Gastroesophageal sphincter (tissue), 3 donors: ENCODE results near the gene HMGXB3.

Source experiments
- POLR2A ChIP-seq, 2 donors: fragments of 450-650 bp; IDR thresholded peaks; one replicate each; pipeline ENCODE4 v1.6.1; 2017; ENCODE audit warnings: antibody characterized with exemption in 2 of 2, mild to moderate bottlenecking in 2 of 2, moderate library complexity in 1 of 2
- POLR2AphosphoS5 ChIP-seq: sonication (generic); formaldehyde crosslinking; IDR thresholded peaks from one replicate; pipeline ENCODE4 v1.6.1; 2017; ENCODE audit warnings: antibody characterized with exemption
- TF ChIP-seq, protein P1 (sequence below), 4 experiments: fragments of 200-600 bp in 2 of 4; fragments of 450-650 bp in 2 of 4; sonication (generic) in 1 of 4; IDR thresholded peaks; one replicate each; pipeline ENCODE4 v1.5.1; 2017 to 2019; ENCODE audit warnings: antibody characterized with exemption in 4 of 4, mild to moderate bottlenecking in 2 of 4, moderate library complexity in 2 of 4

DNA sequence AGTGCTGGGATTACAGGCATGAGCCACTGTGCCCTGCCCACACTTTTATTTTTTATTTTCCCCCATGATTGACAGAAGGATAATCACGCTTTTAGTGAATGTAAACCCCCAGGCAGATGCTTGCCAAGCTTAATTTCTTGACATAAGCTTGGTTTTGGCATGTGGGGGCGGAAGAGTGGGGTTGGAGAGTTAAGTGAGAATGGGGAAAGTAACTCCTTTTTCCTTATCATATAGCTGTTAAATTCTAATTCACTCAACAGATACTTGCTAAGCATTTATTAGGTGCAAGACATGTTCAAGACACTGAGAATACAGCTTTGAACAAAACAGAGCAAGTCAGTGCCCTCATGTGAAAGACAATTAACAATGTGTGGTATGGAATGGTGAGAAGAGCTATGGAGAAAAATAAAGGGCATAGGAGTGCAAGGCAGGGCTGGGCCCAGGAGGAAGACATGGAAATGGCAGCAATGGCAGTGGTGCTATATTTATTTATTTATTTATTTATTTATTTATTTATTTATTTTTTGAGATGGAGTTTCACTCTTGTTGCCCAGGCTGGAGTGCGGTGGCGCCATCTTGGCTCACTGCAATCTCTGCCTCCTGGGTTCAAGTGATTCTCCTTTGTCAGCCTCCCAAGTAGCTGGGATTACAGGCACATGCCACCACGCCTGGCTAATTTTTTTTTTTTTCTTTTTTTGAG, 37.8 kb upstream of the HMGXB3 start:
- TF ChIP-seq, protein P1, sequence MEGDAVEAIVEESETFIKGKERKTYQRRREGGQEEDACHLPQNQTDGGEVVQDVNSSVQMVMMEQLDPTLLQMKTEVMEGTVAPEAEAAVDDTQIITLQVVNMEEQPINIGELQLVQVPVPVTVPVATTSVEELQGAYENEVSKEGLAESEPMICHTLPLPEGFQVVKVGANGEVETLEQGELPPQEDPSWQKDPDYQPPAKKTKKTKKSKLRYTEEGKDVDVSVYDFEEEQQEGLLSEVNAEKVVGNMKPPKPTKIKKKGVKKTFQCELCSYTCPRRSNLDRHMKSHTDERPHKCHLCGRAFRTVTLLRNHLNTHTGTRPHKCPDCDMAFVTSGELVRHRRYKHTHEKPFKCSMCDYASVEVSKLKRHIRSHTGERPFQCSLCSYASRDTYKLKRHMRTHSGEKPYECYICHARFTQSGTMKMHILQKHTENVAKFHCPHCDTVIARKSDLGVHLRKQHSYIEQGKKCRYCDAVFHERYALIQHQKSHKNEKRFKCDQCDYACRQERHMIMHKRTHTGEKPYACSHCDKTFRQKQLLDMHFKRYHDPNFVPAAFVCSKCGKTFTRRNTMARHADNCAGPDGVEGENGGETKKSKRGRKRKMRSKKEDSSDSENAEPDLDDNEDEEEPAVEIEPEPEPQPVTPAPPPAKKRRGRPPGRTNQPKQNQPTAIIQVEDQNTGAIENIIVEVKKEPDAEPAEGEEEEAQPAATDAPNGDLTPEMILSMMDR (IDR thresholded peaks at IDR 0.05) = no peak
- TF ChIP-seq POLR2AphosphoS5 (no peak), POLR2A (IDR thresholded peaks at IDR 0.05) (no peak)
